T-helper 2 cell (primary cell): ENCODE measurements around the gene CYB5R2.

Source experiments
- DNase-seq, 5 experiments: peaks; one replicate each; pipeline versions ENCODE4 v3.0.0 to v3.0.0-alpha.2; 2012 to 2022

The CYB5R2 gene

DNA sequence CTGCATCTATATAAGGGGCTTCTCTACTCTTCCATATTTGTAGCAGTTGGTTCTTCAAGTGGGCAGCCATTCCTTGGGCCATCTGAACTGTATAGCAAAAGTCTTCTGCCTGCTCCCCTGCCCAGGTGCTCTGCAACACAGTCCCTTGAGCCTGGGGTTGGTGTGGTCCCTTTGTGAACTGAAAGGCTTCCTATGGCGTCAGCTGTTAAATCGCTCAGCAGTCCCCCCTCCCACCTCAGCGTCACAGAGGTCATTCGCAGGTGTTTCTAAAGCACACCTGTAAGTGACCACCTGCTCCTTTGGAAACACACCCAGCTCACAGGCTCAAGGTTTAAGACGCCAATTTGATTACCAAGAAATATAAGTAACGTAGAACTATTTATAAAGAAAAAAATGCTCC is 37.0 kb downstream of the CYB5R2 start:
- no peak for DNase-seq

DNA sequence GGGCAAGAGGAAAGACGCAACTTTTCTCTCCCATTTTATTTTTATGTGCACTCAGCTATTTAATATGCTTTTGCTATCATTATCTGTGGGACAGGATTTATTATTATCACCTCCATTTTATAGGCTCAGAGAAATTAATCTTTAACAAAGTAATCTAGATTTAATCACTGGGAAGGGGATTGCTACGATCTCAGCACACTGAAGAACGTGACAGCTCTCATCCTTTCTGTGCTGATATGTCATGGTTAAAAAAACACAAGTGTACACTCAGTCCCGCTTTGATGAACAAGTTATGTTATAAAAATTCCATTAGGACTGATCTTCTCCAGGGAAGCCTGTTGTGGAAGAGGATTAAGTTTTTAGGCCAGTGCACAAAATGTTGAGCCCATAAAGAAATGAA is 37.6 kb downstream of the CYB5R2 start:
- no peak for DNase-seq

DNA sequence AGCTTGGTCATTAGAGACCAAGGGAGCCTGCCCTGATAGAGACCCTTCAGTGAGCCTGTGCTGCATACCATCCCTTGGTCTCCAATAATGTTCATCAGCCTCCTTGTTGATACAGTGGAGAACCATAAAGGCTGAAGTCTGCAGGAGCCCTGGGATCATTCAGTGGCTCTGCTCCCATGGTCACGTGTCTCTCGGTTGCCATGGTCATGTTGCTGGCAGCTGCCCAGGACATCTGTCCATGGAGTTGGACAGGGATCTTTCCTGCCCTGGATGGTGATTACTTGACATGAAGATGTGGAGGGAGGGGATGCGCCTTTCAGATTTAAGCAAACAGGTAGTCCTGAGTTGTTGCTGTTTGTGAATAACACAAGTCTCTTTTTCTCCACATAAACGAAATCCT is 38.2 kb downstream of the CYB5R2 start:
- DNase-seq, result no peak

DNA sequence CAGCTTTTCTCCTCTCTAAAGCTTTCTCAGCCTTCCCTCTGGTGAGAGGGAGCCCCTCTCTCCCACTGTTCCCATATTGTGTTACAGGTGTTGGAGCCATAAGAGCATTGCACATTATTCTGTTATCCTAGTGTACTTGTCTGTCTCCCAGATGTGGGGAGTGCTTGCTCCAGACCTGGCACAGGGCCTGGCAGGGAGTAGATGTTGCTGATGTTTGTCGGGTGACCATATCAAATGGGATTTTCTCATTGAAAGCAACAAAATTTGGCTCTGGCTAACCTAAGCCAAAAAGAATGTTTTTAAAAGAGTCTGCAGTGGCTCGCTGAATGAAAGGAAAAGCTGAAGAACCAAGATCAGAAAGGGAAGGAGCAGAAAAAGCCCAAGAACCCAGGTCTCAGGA is 41.1 kb downstream of the CYB5R2 start:
- DNase-seq, result no peak

DNA sequence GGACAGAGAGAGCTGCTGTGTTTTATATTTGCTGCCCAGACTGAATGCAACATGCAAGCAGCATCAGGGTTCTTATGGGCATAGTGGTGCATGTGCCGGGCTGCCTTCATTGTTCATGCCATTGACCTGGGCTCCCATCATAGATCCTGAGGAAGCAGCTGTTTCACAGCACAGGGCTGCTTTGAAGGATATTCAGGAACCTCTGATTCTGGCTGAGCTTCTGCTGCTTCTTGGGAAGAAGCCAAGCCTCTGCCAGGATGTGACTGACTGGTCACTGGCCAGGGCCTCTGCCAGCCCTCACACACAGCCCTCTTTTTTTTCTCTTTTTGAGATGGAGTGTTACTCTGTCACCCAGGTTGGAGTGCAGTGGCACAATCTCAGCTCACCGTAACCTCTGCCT is 43.3 kb downstream of the CYB5R2 start:
- DNase-seq, result no peak

DNA sequence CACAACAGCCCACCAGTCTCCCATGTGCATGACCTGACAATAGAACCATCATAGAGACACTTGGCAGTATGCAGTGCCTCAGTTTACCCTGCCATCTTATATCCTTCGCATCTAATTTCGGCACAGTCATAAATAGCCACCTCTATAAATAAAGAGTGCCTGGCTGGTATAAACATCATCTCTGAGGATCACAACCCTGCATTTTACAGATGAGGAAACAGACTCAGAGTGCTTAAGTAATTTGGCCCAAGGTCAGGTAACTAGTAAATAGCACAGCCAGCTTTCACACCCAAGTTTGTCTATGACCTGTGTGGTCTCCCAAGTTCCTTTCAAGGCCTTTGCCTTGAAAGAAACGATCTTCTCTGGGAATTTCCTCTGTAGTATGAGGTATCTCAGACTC is 44.6 kb downstream of the CYB5R2 start:
- no peak for DNase-seq

DNA sequence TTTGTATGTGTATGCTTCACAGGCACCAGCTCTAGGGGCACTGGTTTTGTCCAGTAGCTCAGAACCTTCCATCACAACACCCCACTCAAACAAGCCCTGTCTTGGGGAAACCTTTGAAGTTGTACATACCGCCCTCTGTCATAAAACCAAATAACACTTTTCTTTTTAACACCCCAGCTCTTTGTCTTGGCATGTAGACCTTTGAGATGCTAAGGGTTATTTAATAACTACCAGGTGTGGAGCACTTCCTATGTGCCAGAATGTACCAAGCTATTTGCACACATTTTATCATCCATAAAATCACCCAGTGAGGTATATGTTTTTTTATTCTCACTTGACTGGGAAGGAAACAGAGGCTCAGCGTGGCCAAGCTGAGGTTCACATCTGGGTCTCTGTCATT is 50.6 kb downstream of the CYB5R2 start:
- no peak for DNase-seq

DNA sequence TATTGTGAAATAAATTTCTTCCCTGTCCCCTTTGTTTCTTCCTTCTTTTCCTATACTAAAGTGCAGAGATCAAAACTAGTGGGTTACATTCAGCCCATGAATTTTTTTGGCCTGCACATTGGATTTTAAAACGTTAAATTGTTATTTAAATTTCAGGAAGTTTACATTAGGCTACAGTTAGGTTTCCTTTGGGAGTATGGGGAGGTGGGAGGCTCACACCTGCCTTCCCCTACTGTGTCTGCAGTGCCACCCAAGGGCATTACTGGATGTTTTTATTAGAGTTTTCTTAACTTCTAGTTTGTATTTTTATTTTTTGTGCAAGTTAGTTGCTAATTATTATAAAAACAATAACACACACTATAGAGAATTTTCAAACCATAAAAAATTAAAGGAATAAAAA is 51.7 kb downstream of the CYB5R2 start:
- DNase-seq, result no peak

DNA sequence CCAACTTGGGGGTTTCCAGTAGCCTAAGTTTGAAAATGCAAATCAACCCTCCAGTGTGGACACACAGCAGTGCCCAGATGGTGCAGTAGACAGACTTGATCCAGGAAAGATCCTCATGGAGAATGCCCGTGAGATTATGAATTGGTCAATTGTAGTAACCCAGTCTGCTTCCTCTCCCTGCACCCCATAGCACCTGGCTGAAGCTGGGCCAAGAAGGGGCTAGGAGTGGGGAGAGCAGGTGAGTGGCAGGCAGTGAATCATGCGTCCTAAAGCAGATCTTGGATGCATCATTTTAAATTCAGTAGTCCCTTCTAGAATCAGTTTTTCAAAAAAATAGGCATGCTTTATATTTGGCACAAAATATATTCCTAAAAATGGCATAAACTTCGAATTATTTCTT is 52.2 kb downstream of the CYB5R2 start:
- no peak for DNase-seq

DNA sequence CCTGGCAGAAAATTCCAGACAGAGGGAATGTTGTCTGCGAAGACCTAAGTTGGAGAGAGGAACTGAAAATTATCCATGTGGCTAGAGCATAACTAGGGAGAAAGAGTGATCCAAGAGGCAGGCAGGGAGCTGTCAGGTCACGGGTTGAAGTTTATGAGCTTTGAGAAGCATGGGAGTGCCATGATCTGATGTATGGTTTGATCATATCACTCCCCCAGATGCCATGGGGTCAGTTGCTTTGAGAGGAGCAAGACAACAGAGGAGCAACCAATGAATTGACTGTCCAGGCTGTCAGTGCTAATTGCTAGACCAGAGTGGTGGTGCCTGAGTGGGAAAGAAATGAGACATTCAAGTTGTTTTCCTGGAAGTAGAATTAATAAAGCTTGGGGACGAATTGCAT is 54.0 kb downstream of the CYB5R2 start:
- no peak for DNase-seq

DNA sequence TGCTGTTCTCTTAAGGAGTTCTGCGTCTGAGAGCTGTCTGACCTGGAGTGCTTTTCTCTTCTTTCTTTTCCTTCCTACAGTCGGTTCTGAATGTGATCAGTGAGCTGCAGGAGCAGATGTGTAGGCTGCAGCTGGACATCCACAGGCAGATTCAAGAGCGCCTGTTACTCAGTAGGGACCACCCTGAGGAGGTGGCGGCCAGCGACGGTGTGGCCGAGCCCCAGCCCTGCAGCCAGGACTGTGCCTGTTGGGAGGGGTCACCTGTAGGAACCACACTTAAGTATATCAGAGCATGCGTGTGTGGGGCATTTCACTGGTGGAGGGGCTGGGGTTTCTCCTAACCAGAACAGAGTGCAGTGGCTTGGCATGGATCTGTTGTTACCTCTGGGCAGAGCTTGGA is 56.3 kb downstream of the CYB5R2 start:
- no peak for DNase-seq
